ENCODE results near the gene MKRN2. TPM values are rescaled to one million over a fixed set of nuclear protein-coding genes. Genes with fewer than 3 reads are reported as not detected.

Gene MKRN2
- total RNA-seq, 1 experiment from 2014 or later = 29.0 TPM

GRCh38 chr3:12588039-12589009 lies 31.4 kb downstream of the MKRN2 start:
- no peak for DNase-seq
- peaks cover 46% of the 10 kb centered on the region for H3K36me3 ChIP-seq (replicated peaks; ENCODE audit: control insufficient read depth, insufficient read depth, low read length)

GRCh38 chr3:12590096-12590495 lies 33.2 kb downstream of the MKRN2 start:
- H3K4me3 ChIP-seq (ENCODE audit: insufficient read depth, low read depth, low read length) = no peak overlapping the region
- H3K27me3 ChIP-seq (ENCODE audit: control insufficient read depth, insufficient read depth, low read length) = no peaks in the 10 kb centered on the region
- H3K36me3 ChIP-seq (replicated peaks; ENCODE audit: control insufficient read depth, insufficient read depth, low read length) = peaks cover 39% of the 10 kb centered on the region
- no peak for DNase-seq

More at GRCh38 chr3:12588039-12589009, 31.4 kb downstream of the MKRN2 start:
- no peak overlapping the region for H3K4me3 ChIP-seq (ENCODE audit: insufficient read depth, low read depth, low read length)
- no peaks in the 10 kb centered on the region for H3K27me3 ChIP-seq (ENCODE audit: control insufficient read depth, insufficient read depth, low read length)

- Histone ChIP-seq H3K36me3 (replicated peaks; ENCODE audit: control insufficient read depth, insufficient read depth, low read length) (peaks cover 30% of the 10 kb centered on the region), H3K4me3 (ENCODE audit: insufficient read depth, low read depth, low read length) (no peak overlapping the region), H3K27me3 (ENCODE audit: control insufficient read depth, insufficient read depth, low read length) (no peaks in the 10 kb centered on the region)
- no peak for DNase-seq
Measured at GRCh38 chr3:12591456-12591855, 34.6 kb downstream of the MKRN2 start.

- no peak for DNase-seq
- no peaks in the 10 kb centered on the region for H3K27me3 ChIP-seq (ENCODE audit: control insufficient read depth, insufficient read depth, low read length)
- no peak overlapping the region for H3K4me3 ChIP-seq (ENCODE audit: insufficient read depth, low read depth, low read length)
- peaks cover 30% of the 10 kb centered on the region for H3K36me3 ChIP-seq (replicated peaks; ENCODE audit: control insufficient read depth, insufficient read depth, low read length)
Measured at GRCh38 chr3:12591997-12592715, 35.3 kb downstream of the MKRN2 start.

- H3K4me3 ChIP-seq (ENCODE audit: insufficient read depth, low read depth, low read length) = no peak overlapping the region
- H3K27me3 ChIP-seq (ENCODE audit: control insufficient read depth, insufficient read depth, low read length) = no peaks in the 10 kb centered on the region
- H3K36me3 ChIP-seq (replicated peaks; ENCODE audit: control insufficient read depth, insufficient read depth, low read length) = peaks cover 32% of the 10 kb centered on the region
- DNase-seq = no peak
Measured at GRCh38 chr3:12593473-12593872, 36.6 kb downstream of the MKRN2 start.

GRCh38 chr3:12598890-12599289 lies 42.0 kb downstream of the MKRN2 start:
- no peaks in the 10 kb centered on the region for H3K27me3 ChIP-seq (ENCODE audit: control insufficient read depth, insufficient read depth, low read length)
- no peak overlapping the region for H3K4me3 ChIP-seq (ENCODE audit: insufficient read depth, low read depth, low read length)
- no peak for DNase-seq
- H3K36me3 ChIP-seq (replicated peaks; ENCODE audit: control insufficient read depth, insufficient read depth, low read length) = peaks cover 26% of the 10 kb centered on the region

- no peak for DNase-seq
- H3K36me3 ChIP-seq (replicated peaks; ENCODE audit: control insufficient read depth, insufficient read depth, low read length) = peaks cover 22% of the 10 kb centered on the region
- no peak overlapping the region for H3K4me3 ChIP-seq (ENCODE audit: insufficient read depth, low read depth, low read length)
- no peaks in the 10 kb centered on the region for H3K27me3 ChIP-seq (ENCODE audit: control insufficient read depth, insufficient read depth, low read length)
Measured at GRCh38 chr3:12601072-12601471, 44.2 kb downstream of the MKRN2 start.

- DNase-seq = no peak
- Histone ChIP-seq H3K27me3 (ENCODE audit: control insufficient read depth, insufficient read depth, low read length) (no peaks in the 10 kb centered on the region), H3K4me3 (ENCODE audit: insufficient read depth, low read depth, low read length) (no peak overlapping the region), H3K36me3 (replicated peaks; ENCODE audit: control insufficient read depth, insufficient read depth, low read length) (peaks cover 22% of the 10 kb centered on the region)
Measured at GRCh38 chr3:12603969-12604368, 47.1 kb downstream of the MKRN2 start.

GRCh38 chr3:12608376-12608775 lies 51.5 kb downstream of the MKRN2 start:
- DNase-seq = no peak
- peaks cover 11% of the 10 kb centered on the region for H3K36me3 ChIP-seq (replicated peaks; ENCODE audit: control insufficient read depth, insufficient read depth, low read length)
- H3K27me3 ChIP-seq (ENCODE audit: control insufficient read depth, insufficient read depth, low read length) = no peaks in the 10 kb centered on the region
- H3K4me3 ChIP-seq (ENCODE audit: insufficient read depth, low read depth, low read length) = no peak overlapping the region

- Histone ChIP-seq H3K36me3 (replicated peaks; ENCODE audit: control insufficient read depth, insufficient read depth, low read length) (peaks cover 8% of the 10 kb centered on the region), H3K27me3 (ENCODE audit: control insufficient read depth, insufficient read depth, low read length) (no peaks in the 10 kb centered on the region), H3K4me3 (ENCODE audit: insufficient read depth, low read depth, low read length) (no peak overlapping the region)
- DNase-seq = no peak
Measured at GRCh38 chr3:12611117-12611516, 54.2 kb downstream of the MKRN2 start.

- Histone ChIP-seq H3K4me3 (ENCODE audit: insufficient read depth, low read depth, low read length) (no peak overlapping the region), H3K36me3 (replicated peaks; ENCODE audit: control insufficient read depth, insufficient read depth, low read length) (peaks cover 8% of the 10 kb centered on the region), H3K27me3 (ENCODE audit: control insufficient read depth, insufficient read depth, low read length) (no peaks in the 10 kb centered on the region)
- no peak for DNase-seq
Measured at GRCh38 chr3:12612514-12613226, 55.8 kb downstream of the MKRN2 start.

- Histone ChIP-seq H3K4me3 (ENCODE audit: insufficient read depth, low read depth, low read length) (no peak overlapping the region), H3K36me3 (replicated peaks; ENCODE audit: control insufficient read depth, insufficient read depth, low read length) (peaks cover 5% of the 10 kb centered on the region), H3K27me3 (ENCODE audit: control insufficient read depth, insufficient read depth, low read length) (no peaks in the 10 kb centered on the region)
- DNase-seq = peak; percentile 37
Measured at GRCh38 chr3:12613250-12613649, 56.4 kb downstream of the MKRN2 start.

GRCh38 chr3:12615266-12615665 lies 58.4 kb downstream of the MKRN2 start:
- Histone ChIP-seq H3K27me3 (ENCODE audit: control insufficient read depth, insufficient read depth, low read length) (no peaks in the 10 kb centered on the region), H3K36me3 (replicated peaks; ENCODE audit: control insufficient read depth, insufficient read depth, low read length) (peaks cover 4% of the 10 kb centered on the region), H3K4me3 (ENCODE audit: insufficient read depth, low read depth, low read length) (no peak overlapping the region)
- DNase-seq = no peak

GRCh38 chr3:12618426-12618825 lies 61.5 kb downstream of the MKRN2 start:
- Histone ChIP-seq H3K4me3 (ENCODE audit: insufficient read depth, low read depth, low read length) (no peak overlapping the region), H3K36me3 (replicated peaks; ENCODE audit: control insufficient read depth, insufficient read depth, low read length) (peaks cover 3% of the 10 kb centered on the region), H3K27me3 (ENCODE audit: control insufficient read depth, insufficient read depth, low read length) (no peaks in the 10 kb centered on the region)
- DNase-seq = no peak

All from H7 (cell line).